Measurements from ENCODE around the gene MYCBP2. TPM values are rescaled to one million over a fixed set of nuclear protein-coding genes. Genes with fewer than 3 reads are reported as not detected.

The MYCBP2 gene
- total RNA-seq, 2 experiments from 2014 or later: 121 to 125 TPM

- BruUV-seq (replicated peaks): TSS peak; percentile 21
- TF ChIP-seq, protein P1, sequence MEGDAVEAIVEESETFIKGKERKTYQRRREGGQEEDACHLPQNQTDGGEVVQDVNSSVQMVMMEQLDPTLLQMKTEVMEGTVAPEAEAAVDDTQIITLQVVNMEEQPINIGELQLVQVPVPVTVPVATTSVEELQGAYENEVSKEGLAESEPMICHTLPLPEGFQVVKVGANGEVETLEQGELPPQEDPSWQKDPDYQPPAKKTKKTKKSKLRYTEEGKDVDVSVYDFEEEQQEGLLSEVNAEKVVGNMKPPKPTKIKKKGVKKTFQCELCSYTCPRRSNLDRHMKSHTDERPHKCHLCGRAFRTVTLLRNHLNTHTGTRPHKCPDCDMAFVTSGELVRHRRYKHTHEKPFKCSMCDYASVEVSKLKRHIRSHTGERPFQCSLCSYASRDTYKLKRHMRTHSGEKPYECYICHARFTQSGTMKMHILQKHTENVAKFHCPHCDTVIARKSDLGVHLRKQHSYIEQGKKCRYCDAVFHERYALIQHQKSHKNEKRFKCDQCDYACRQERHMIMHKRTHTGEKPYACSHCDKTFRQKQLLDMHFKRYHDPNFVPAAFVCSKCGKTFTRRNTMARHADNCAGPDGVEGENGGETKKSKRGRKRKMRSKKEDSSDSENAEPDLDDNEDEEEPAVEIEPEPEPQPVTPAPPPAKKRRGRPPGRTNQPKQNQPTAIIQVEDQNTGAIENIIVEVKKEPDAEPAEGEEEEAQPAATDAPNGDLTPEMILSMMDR (conservative IDR thresholded peaks at IDR 0.05; ENCODE audit: low read length): no peak
- no peak for TF ChIP-seq EZH2phosphoT487 (IDR thresholded peaks at IDR 0.05; ENCODE audit: borderline replicate concordance, low read depth, low read length)
- no peaks in the 10 kb centered on the region for H3K4me1 ChIP-seq (ENCODE audit: insufficient read depth, low read length, poor library complexity, severe bottlenecking)
Measured at GRCh38 chr13:77042566-77043177, 284.2 kb downstream of the MYCBP2 start.

DNA sequence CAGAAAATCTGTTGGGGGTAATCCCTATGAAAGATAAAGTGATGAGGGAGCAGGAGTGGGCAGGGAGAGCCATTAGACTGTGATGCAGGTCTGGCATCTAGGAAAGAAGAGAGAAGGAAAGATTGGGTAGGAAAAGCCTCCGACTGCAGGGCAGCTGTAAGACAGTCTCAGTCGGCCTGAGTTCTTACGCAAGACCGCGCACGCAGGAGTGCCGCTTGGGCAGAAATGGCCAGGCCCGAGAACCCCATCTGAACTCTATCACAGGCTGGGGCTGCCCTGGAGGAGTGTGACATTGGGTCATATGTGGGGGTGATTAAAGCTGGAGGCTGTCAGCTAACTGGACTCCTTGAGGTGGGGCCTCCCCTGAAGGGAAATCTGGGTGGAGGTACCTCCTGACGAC is 286.1 kb downstream of the MYCBP2 start:
- ChIA-PET CTCF (ENCODE audit: unreplicated experiment) (no interaction called here), POLR2A (interaction anchor here (1.5 kb wide), 1 partner anchor 10 kb away, joined by 3 read pairs; no protein-coding TSS in a partner anchor)
- no peaks in the 10 kb centered on the region for H3K9me3 ChIP-seq (ENCODE audit: low read length)
- H2AFZ ChIP-seq (ENCODE audit: low read length): no peak overlapping the region
- H3K27ac ChIP-seq (ENCODE audit: low read depth, low read length, poor library complexity, severe bottlenecking): no peak overlapping the region
- no peaks in the 10 kb centered on the region for H3K79me2 ChIP-seq (ENCODE audit: insufficient read depth, low read depth, low read length)
- H3K9me2 ChIP-seq (ENCODE audit: insufficient read depth, low read length): no peaks in the 10 kb centered on the region
- no peaks in the 10 kb centered on the region for H3K4me1 ChIP-seq (ENCODE audit: insufficient read depth, low read length, poor library complexity, severe bottlenecking)
- H3K4me3 ChIP-seq (ENCODE audit: low read depth, low read length, poor library complexity, severe bottlenecking): no peak overlapping the region
- no TSS peak for BruUV-seq (replicated peaks)
- no peak for DNase-seq (ENCODE audit: low spot score)
- intact Hi-C loops (cut with micrococcal nuclease; ENCODE audit: unreplicated experiment): no loop called here
- no peaks in the 10 kb centered on the region for H4K20me1 ChIP-seq (ENCODE audit: insufficient read depth, low read length)
- H3K4me2 ChIP-seq (ENCODE audit: low read length): no peak overlapping the region
- TF ChIP-seq EZH2phosphoT487 (IDR thresholded peaks at IDR 0.05; ENCODE audit: borderline replicate concordance, low read depth, low read length): no peak
- TF ChIP-seq, protein P1 (conservative IDR thresholded peaks at IDR 0.05; ENCODE audit: low read length): no peak
- H3K36me3 ChIP-seq (ENCODE audit: insufficient read depth, low read length): peaks cover 15% of the 10 kb centered on the region

More at GRCh38 chr13:77042566-77043177, 284.2 kb downstream of the MYCBP2 start:
- CTCF ChIA-PET (ENCODE audit: unreplicated experiment): no interaction called here
- H3K36me3 ChIP-seq (ENCODE audit: insufficient read depth, low read length): peaks cover 31% of the 10 kb centered on the region
- DNase-seq (ENCODE audit: low spot score): no peak
- no peaks in the 10 kb centered on the region for H3K9me3 ChIP-seq (ENCODE audit: low read length)
- H3K4me2 ChIP-seq (ENCODE audit: low read length): no peak overlapping the region
- no peaks in the 10 kb centered on the region for H3K9me2 ChIP-seq (ENCODE audit: insufficient read depth, low read length)
- H3K4me3 ChIP-seq (ENCODE audit: low read depth, low read length, poor library complexity, severe bottlenecking): no peak overlapping the region
- POLR2A ChIA-PET: interaction anchor here (0.8 to 1.9 kb wide), 7 partner anchors 8 to 75 kb away, joined by 3 to 11 read pairs (median 5); partner anchors contain the start of gene FBXL3
- H4K20me1 ChIP-seq (ENCODE audit: insufficient read depth, low read length): no peaks in the 10 kb centered on the region
- intact Hi-C loops (cut with micrococcal nuclease; ENCODE audit: unreplicated experiment): no loop called here
- H3K27ac ChIP-seq (ENCODE audit: low read depth, low read length, poor library complexity, severe bottlenecking): no peak overlapping the region
- H3K79me2 ChIP-seq (ENCODE audit: insufficient read depth, low read depth, low read length): no peaks in the 10 kb centered on the region
- H2AFZ ChIP-seq (ENCODE audit: low read length): no peak overlapping the region

- Histone ChIP-seq H3K4me1 (ENCODE audit: insufficient read depth, low read length, poor library complexity, severe bottlenecking) (no peaks in the 10 kb centered on the region), H4K20me1 (ENCODE audit: insufficient read depth, low read length) (no peaks in the 10 kb centered on the region), H3K79me2 (ENCODE audit: insufficient read depth, low read depth, low read length) (no peaks in the 10 kb centered on the region), H3K9me3 (ENCODE audit: low read length) (no peaks in the 10 kb centered on the region), H2AFZ (ENCODE audit: low read length) (no peak overlapping the region), H3K27ac (ENCODE audit: low read depth, low read length, poor library complexity, severe bottlenecking) (no peak overlapping the region), H3K4me3 (ENCODE audit: low read depth, low read length, poor library complexity, severe bottlenecking) (no peak overlapping the region), H3K9me2 (ENCODE audit: insufficient read depth, low read length) (no peaks in the 10 kb centered on the region), H3K36me3 (ENCODE audit: insufficient read depth, low read length) (peaks cover 8% of the 10 kb centered on the region), H3K4me2 (ENCODE audit: low read length) (no peak overlapping the region)
- no peak for TF ChIP-seq EZH2phosphoT487 (IDR thresholded peaks at IDR 0.05; ENCODE audit: borderline replicate concordance, low read depth, low read length)
- TF ChIP-seq, protein P1 (conservative IDR thresholded peaks at IDR 0.05; ENCODE audit: low read length): no peak
- no TSS peak for BruUV-seq (replicated peaks)
- DNase-seq (ENCODE audit: low spot score): no peak
- intact Hi-C loops (cut with micrococcal nuclease; ENCODE audit: unreplicated experiment): no loop called here
- POLR2A ChIA-PET: interaction anchor here (0.7 kb wide), 1 partner anchor 120 kb away, joined by 3 read pairs; no protein-coding TSS in a partner anchor
- CTCF ChIA-PET (ENCODE audit: unreplicated experiment): no interaction called here
Measured at GRCh38 chr13:77040076-77040475, 286.8 kb downstream of the MYCBP2 start.

Measured in OCI-LY7 (cell line).